WTC11 (cell line): Measurements from ENCODE around the gene SGPP2. TPM values are rescaled to one million over a fixed set of nuclear protein-coding genes. Genes with fewer than 3 reads are reported as not detected.

Source experiments
- ATAC-seq: fragments of 200-7000 bp; cut with Tn5 transposase; 2 replicates; pipeline ENCODE4 v1.10.0; 2021; ENCODE audit warnings: mild to moderate bottlenecking, moderate library complexity
- CTCF ChIA-PET: fragments of 300-600 bp; sonication (Branson Sonifier 250); formaldehyde crosslinking; loops from one replicate; lab custom pipeline; 2021; ENCODE audit warnings: antibody characterized with exemption; lab: Charles Lee
- POLR2A ChIA-PET: fragments of 350-600 bp; sonication (Branson Sonifier 250); formaldehyde crosslinking; loops from one replicate; lab custom pipeline; 2021; ENCODE audit warnings: antibody characterized with exemption; lab: Charles Lee
- DNase-seq: peaks from one replicate; pipeline ENCODE4 v3.0.0; 2021; ENCODE audit warnings: low spot score
- H3K27ac Mint-ChIP-seq: 2 replicates; pipeline ENCODE4 v1.8.0; 2021; ENCODE audit warnings: mixed read lengths
- H3K27me3 Mint-ChIP-seq: 2 replicates; pipeline ENCODE4 v1.8.0; 2021; ENCODE audit warnings: low read depth, mild to moderate bottlenecking, moderate library complexity, mixed read lengths
- H3K36me3 Mint-ChIP-seq: 2 replicates; pipeline ENCODE4 v1.8.0; 2021; ENCODE audit warnings: mixed read lengths
- H3K4me1 Mint-ChIP-seq: 2 replicates; pipeline ENCODE4 v1.8.0; 2022; ENCODE audit warnings: mixed read lengths
- H3K4me3 Mint-ChIP-seq: 2 replicates; pipeline ENCODE4 v1.8.0; 2021; ENCODE audit warnings: mild to moderate bottlenecking, moderate library complexity, mixed read lengths
- H3K9me3 Mint-ChIP-seq: 2 replicates; pipeline ENCODE4 v1.8.0; 2021; ENCODE audit warnings: mixed read lengths
- CBFB ChIP-seq: sonication (generic); formaldehyde crosslinking; IDR thresholded peaks from 2 replicates; pipeline ENCODE4 v1.8.1; 2022; ENCODE audit warnings: mild to moderate bottlenecking, low read depth, missing genetic modification reagents
- CDX4 ChIP-seq: fragments of 250-450 bp; sonication (Bioruptor Pico); IDR thresholded peaks from 2 replicates; pipeline ENCODE4 v1.9.0; 2021; ENCODE audit warnings: moderate library complexity, mild to moderate bottlenecking, inconsistent platforms, borderline replicate concordance
- E2F4 ChIP-seq: sonication (generic); formaldehyde crosslinking; IDR thresholded peaks from 2 replicates; pipeline ENCODE4 v1.8.1; 2022; ENCODE audit warnings: low read depth, mild to moderate bottlenecking, moderate library complexity, missing genetic modification reagents, borderline replicate concordance
- FOXJ3 ChIP-seq: sonication (generic); formaldehyde crosslinking; IDR thresholded peaks from 2 replicates; pipeline ENCODE4 v1.9.0; 2021; ENCODE audit warnings: missing genetic modification reagents, mild to moderate bottlenecking, borderline replicate concordance
- GRHL2 ChIP-seq: fragments of 250-450 bp; sonication (Bioruptor Pico); IDR thresholded peaks from 2 replicates; pipeline ENCODE4 v1.8.0; 2022; ENCODE audit warnings: mild to moderate bottlenecking, moderate library complexity; ENCODE audit not compliant: insufficient replicate concordance, severe bottlenecking
- IRF2 ChIP-seq: sonication (generic); formaldehyde crosslinking; IDR thresholded peaks from 2 replicates; pipeline ENCODE4 v1.8.0; 2022; ENCODE audit warnings: low read depth, missing genetic modification reagents, borderline replicate concordance
- JAZF1 ChIP-seq: fragments of 250-450 bp; sonication (Bioruptor Pico); IDR thresholded peaks from 2 replicates; pipeline ENCODE4 v1.9.0; 2021; ENCODE audit warnings: moderate library complexity, mild to moderate bottlenecking, inconsistent platforms
- MLX ChIP-seq: sonication (generic); formaldehyde crosslinking; IDR thresholded peaks from 2 replicates; pipeline ENCODE4 v1.8.1; 2023; ENCODE audit warnings: mild to moderate bottlenecking, missing genetic modification reagents, moderate library complexity
- MYBL2 ChIP-seq: sonication (generic); formaldehyde crosslinking; IDR thresholded peaks from 2 replicates; pipeline ENCODE4 v1.8.1; 2023; ENCODE audit warnings: mild to moderate bottlenecking, moderate library complexity, missing genetic modification reagents
- NFE2L1 ChIP-seq: sonication (generic); formaldehyde crosslinking; IDR thresholded peaks from 2 replicates; pipeline ENCODE4 v1.8.1; 2023; ENCODE audit warnings: missing genetic modification reagents
- NFYB ChIP-seq: sonication (generic); formaldehyde crosslinking; conservative IDR thresholded peaks from 2 replicates; pipeline ENCODE4 v1.8.0; 2022; ENCODE audit warnings: low read depth, missing genetic modification reagents
- NR1H2 ChIP-seq: sonication (generic); formaldehyde crosslinking; IDR thresholded peaks from 2 replicates; pipeline ENCODE4 v1.9.0; 2021; ENCODE audit warnings: mild to moderate bottlenecking, moderate library complexity, missing genetic modification reagents
- NR2C2 ChIP-seq: sonication (generic); formaldehyde crosslinking; IDR thresholded peaks from 2 replicates; pipeline ENCODE4 v1.8.0; 2022; ENCODE audit warnings: mild to moderate bottlenecking, missing genetic modification reagents
- OVOL2 ChIP-seq: fragments of 250-450 bp; sonication (Bioruptor Pico); IDR thresholded peaks from 2 replicates; pipeline ENCODE4 v1.9.0; 2021; ENCODE audit warnings: mild to moderate bottlenecking, borderline replicate concordance
- PRRX2 ChIP-seq: fragments of 250-450 bp; sonication (Bioruptor Pico); IDR thresholded peaks from 2 replicates; pipeline ENCODE4 v1.8.0; 2021; ENCODE audit warnings: mild to moderate bottlenecking
- RELA ChIP-seq: sonication (generic); formaldehyde crosslinking; IDR thresholded peaks from 2 replicates; pipeline ENCODE4 v1.8.1; 2022; ENCODE audit warnings: missing genetic modification reagents, mild to moderate bottlenecking, borderline replicate concordance
- RORB ChIP-seq: fragments of 250-450 bp; sonication (Bioruptor Pico); IDR thresholded peaks from 2 replicates; pipeline ENCODE4 v1.9.0; 2021; ENCODE audit warnings: mild to moderate bottlenecking
- SMAD4 ChIP-seq: sonication (generic); formaldehyde crosslinking; IDR thresholded peaks from 2 replicates; pipeline ENCODE4 v1.8.0; 2022; ENCODE audit warnings: mild to moderate bottlenecking, missing genetic modification reagents
- SP1 ChIP-seq: sonication (generic); formaldehyde crosslinking; conservative IDR thresholded peaks from 2 replicates; pipeline ENCODE4 v1.8.1; 2022; ENCODE audit warnings: missing genetic modification reagents
- TEAD4 ChIP-seq: sonication (generic); formaldehyde crosslinking; IDR thresholded peaks from 2 replicates; pipeline ENCODE4 v1.8.0; 2022; ENCODE audit warnings: mild to moderate bottlenecking, missing genetic modification reagents
- ZBTB43 ChIP-seq: sonication (generic); formaldehyde crosslinking; IDR thresholded peaks from 2 replicates; pipeline ENCODE4 v1.8.1; 2023; ENCODE audit warnings: mild to moderate bottlenecking, missing genetic modification reagents
- ZNF219 ChIP-seq: sonication (generic); formaldehyde crosslinking; IDR thresholded peaks from 2 replicates; pipeline ENCODE4 v1.8.0; 2023; ENCODE audit warnings: missing genetic modification reagents, mild to moderate bottlenecking, borderline replicate concordance
- ZNF281 ChIP-seq: sonication (generic); formaldehyde crosslinking; IDR thresholded peaks from 2 replicates; pipeline ENCODE4 v1.8.0; 2023; ENCODE audit warnings: mild to moderate bottlenecking, missing genetic modification reagents
- ZNF416 ChIP-seq: fragments of 250-450 bp; sonication (Bioruptor Pico); IDR thresholded peaks from 2 replicates; pipeline ENCODE4 v1.9.0; 2021; ENCODE audit warnings: mild to moderate bottlenecking, inconsistent platforms
- ZNF512 ChIP-seq: sonication (generic); formaldehyde crosslinking; IDR thresholded peaks from 2 replicates; pipeline ENCODE4 v1.8.1; 2022; ENCODE audit warnings: missing genetic modification reagents, borderline replicate concordance
- total RNA-seq: library from RNA; stranded (reverse); gene quantifications from 3 replicates; pipeline ENCODE4 v1.2.3, GENCODE V29; 2021

The SGPP2 gene
- total RNA-seq, 1 experiment from 2014 or later, result 0.07 TPM

- CTCF ChIA-PET, result no interaction called here
- H3K27me3 Mint-ChIP-seq, result peaks cover 35% of the 10 kb centered on the region
- no peaks in the 10 kb centered on the region for H3K36me3 Mint-ChIP-seq
- DNase-seq, result no peak
- H3K27ac Mint-ChIP-seq, result no peak overlapping the region
- H3K4me1 Mint-ChIP-seq, result no peaks in the 10 kb centered on the region
- no peak overlapping the region for H3K4me3 Mint-ChIP-seq
- no peak for ATAC-seq
- no peaks in the 10 kb centered on the region for H3K9me3 Mint-ChIP-seq
- TF ChIP-seq SP1 (CRISPR knock-in tag) (no peak), CBFB (CRISPR knock-in tag) (no peak), JAZF1 (CRISPR knock-in tag) (no peak), FOXJ3 (CRISPR knock-in tag) (no peak), PRRX2 (no peak), RORB (CRISPR knock-in tag) (no peak), NFE2L1 (CRISPR knock-in tag) (no peak), ZNF219 (CRISPR knock-in tag) (no peak), MYBL2 (CRISPR knock-in tag) (no peak), GRHL2 (CRISPR knock-in tag) (no peak)
- POLR2A ChIA-PET, result no interaction called here
These were observed 79.8 kb downstream of the SGPP2 start for GRCh38 chr2:222504191-222504590.

- H3K36me3 Mint-ChIP-seq, result no peaks in the 10 kb centered on the region
- H3K9me3 Mint-ChIP-seq, result no peaks in the 10 kb centered on the region
- ChIA-PET POLR2A (no interaction called here), CTCF (no interaction called here)
- ATAC-seq, result no peak
- H3K27ac Mint-ChIP-seq, result no peak overlapping the region
- H3K4me3 Mint-ChIP-seq, result no peak overlapping the region
- no peaks in the 10 kb centered on the region for H3K4me1 Mint-ChIP-seq
- TF ChIP-seq CDX4, result no peak
- no peak for TF ChIP-seq ZNF512 (CRISPR knock-in tag)
- no peak for TF ChIP-seq NFYB (CRISPR knock-in tag)
- TF ChIP-seq SP1 (CRISPR knock-in tag), result no peak
- TF ChIP-seq TEAD4 (CRISPR knock-in tag), result no peak
- peaks cover 30% of the 10 kb centered on the region for H3K27me3 Mint-ChIP-seq
- DNase-seq, result no peak
These were observed 80.4 kb downstream of the SGPP2 start for GRCh38 chr2:222504719-222505118.

- H3K4me3 Mint-ChIP-seq, result no peak overlapping the region
- ChIA-PET POLR2A (no interaction called here), CTCF (no interaction called here)
- H3K27ac Mint-ChIP-seq, result no peak overlapping the region
- peaks cover 16% of the 10 kb centered on the region for H3K27me3 Mint-ChIP-seq
- H3K4me1 Mint-ChIP-seq, result no peaks in the 10 kb centered on the region
- no peak for ATAC-seq
- no peak for DNase-seq
- no peaks in the 10 kb centered on the region for H3K36me3 Mint-ChIP-seq
- no peaks in the 10 kb centered on the region for H3K9me3 Mint-ChIP-seq
- TF ChIP-seq E2F4 (CRISPR knock-in tag) (no peak), ZBTB43 (CRISPR knock-in tag) (no peak), IRF2 (CRISPR knock-in tag) (no peak), NR2C2 (CRISPR knock-in tag) (no peak), ZNF281 (CRISPR knock-in tag) (no peak), MLX (CRISPR knock-in tag) (no peak), ZNF416 (no peak), RELA (CRISPR knock-in tag) (no peak), SMAD4 (CRISPR knock-in tag) (no peak), OVOL2 (CRISPR knock-in tag) (no peak), NR1H2 (no peak), PRRX2 (no peak)
These were observed 82.0 kb downstream of the SGPP2 start for GRCh38 chr2:222506230-222506935.
